Fibroblast of gingiva (primary cell): ENCODE results near the gene CAPN5.
A peak's percentile ranks its signal among the peaks of the same experiment; 100 is the strongest.

Experiments
- DNase-seq: peaks from one replicate; pipeline ENCODE4 v3.0.0-alpha.2; 2011; ENCODE audit warnings: low read depth

The CAPN5 gene

DNA sequence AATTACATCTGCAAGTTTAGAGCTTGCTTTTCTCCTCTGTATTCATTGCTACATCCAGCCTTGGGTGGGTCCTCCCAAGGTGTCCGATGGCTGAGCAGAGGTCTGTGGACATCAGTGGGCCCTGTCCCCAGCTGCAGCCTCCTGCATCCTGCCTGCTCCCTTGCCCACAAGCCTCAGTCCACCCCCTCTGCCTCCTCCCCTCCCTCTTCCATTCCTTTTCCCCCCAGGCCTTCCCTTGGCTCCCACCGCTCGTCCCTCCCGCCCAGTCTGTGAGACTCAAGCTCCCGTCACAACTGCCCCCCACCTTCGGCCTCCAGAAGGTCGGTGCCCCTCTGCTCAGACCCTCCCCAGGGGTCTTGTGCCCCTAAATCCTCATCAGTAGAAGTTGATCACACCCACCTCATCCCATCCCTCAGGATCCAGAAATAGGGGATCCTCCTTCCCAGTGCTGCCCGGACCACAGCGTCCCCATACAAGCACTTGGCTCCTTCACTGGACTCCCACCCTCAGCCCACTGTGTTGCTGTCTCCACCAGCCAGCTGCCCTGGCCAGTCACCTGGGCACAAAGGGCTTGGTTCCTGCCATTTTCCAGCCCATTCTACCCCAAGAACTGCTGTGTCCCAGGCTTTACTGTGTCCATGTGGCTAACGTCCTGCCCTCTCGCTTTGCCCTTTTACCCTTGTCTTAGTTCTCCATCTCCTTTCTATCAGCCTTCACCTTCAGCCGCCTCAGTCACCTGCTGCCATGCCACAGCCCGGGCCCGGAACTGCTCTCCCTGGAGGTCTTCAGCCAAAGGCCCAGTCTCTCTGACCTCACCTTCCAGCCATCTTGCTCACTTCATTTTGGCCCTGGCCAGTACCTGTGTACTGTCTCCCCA, 33.6 kb downstream of the CAPN5 start:
- no peak for DNase-seq

DNA sequence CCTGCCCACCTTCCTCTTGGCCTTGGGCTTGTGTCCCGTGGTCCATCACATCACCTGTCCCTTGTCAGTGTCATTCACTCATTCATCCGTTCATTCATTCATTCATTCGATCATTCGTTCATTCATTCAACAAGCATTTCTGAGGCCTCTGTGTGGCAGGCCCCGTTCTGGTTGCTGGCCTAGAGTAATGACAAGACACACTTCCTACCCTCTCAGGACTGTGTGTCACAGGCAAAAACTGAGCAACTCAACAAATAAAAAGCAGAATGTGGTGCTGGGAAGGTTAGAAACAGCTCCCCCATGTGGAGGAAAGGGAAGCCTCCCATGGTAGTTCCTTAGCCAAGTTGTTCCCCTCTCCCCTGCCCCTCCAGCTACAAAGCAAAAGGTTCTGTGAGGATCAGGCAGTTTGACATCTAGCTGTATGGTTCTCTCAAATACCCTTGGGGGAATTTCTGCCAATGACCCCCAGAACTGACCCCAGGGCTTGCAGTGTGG, 34.3 kb downstream of the CAPN5 start:
- no peak for DNase-seq

DNA sequence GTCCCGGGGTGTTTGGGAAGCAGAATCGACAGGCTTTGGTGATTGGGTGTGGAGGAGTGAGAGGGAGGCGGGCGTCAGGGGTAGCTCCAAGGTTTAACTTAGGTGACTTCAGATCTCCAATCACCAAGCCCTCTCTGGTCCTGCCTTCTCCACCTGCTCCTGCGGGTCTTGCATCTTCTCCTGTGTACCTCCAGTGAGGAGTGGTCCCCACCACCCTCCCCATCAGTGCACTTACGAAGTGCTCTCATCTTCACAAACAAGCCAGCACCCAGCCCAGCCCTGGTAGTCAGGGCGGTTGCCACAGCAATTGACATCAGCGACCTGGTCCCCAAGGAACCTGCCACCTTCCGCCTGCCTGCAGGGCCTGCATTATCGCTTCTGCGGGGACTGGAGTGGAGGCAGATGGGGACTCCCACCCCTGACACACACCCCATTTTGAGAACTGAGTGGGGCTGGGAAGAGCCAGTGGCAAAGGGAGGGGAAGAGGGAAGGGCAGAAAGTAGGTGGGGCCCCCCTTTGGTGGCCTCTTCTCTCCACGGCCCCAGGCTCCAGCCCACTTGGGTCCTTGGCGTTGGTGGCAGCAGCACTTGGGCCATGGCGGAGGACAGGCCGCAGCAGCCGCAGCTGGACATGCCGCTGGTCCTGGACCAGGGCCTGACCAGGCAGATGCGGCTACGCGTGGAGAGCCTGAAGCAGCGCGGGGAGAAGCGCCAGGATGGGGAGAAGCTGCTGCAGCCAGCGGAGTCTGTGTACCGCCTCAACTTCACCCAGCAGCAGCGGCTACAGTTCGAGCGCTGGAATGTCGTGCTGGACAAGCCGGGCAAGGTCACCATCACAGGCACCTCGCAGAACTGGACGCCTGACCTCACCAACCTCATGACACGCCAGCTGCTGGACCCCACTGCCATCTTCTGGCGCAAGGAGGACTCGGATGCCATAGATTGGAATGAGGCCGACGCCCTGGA, 35.8 kb downstream of the CAPN5 start, which contains the start of gene OMP:
Gene OMP, plus strand, starts transcription at position 595 of the 965 bp plus-strand sequence. Its CDS starts 0 bp downstream, at position 595.
- DNase-seq, result no peak

DNA sequence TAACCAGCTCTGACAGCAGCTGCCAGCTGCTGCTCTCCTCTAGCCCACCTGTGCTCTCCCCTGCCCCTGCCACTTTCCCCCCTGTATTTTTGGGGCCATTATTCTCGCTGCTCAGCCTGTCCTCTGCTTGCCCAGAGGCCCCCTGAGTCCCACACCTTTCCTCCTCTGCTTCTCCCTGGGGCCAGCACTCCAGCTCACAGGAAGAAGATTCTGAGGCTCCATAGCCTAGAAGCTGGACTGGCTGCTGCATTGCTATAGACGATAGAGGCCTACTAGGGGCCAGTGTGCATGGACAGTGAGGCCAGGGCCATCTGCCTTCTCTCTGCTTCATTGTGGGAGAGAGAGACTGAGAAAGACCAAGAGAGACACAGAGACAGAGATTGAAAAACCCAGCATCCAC, 36.5 kb downstream of the CAPN5 start:
- no peak for DNase-seq

DNA sequence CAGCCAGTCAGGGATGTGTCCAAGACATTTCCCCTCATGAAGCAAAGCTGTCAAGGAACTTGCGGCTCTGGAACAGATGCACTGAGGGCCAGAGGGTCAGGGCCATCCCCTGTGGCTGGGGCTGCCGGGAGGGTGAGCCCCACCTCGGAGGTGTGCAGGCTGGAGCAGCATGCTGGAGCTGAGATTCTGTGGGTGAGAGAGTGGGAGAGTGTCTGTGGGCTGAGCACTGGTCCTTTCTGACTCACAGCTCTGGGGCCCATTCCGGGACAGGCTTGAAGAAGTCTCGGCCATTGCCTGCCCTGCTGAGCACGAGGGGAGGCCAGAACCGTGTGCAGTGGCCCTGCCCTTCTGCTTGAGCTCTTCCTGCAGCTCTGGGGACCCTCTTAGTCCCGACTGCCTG, 38.0 kb downstream of the CAPN5 start:
- no peak for DNase-seq

DNA sequence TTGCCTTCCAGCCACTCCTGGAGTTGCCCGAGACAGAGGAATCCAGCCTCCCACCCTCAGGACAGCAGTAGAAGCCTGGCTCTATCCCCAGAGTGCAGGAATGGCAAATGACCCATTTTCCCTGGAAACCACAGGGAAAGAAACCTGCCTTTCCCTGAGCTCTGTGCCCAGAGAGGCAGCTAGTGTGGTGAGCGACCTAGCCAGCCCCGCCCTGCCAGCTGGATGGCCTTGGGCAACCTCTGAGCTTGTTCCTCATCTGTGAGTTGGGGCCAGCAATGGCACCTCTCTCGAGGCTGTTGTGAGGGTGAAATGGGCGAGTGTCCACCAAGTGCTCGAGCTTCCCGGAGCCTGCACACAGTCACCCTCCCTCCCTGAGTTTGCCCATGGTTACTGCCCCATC, 39.5 kb downstream of the CAPN5 start:
- no peak for DNase-seq

DNA sequence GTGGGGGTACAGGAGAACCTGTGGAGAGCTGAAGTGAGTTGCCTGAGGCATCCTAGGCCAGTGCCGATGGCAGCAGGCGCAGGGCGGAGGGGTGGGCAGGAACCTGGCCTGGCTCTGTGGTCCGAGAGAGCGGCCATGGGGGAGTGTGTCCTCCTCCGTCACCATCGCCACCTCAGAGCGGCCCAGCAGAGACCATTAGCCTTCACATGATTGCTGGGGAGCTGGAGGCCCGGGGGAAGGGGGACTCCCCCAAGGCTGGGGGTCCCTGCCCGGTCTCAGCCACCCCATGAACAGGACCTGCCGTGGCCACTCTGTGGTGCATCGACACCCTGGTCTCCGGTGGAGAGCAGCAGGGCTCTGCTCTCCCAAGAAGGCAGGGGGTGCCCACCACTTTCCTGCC, 40.0 kb downstream of the CAPN5 start:
- no peak for DNase-seq

DNA sequence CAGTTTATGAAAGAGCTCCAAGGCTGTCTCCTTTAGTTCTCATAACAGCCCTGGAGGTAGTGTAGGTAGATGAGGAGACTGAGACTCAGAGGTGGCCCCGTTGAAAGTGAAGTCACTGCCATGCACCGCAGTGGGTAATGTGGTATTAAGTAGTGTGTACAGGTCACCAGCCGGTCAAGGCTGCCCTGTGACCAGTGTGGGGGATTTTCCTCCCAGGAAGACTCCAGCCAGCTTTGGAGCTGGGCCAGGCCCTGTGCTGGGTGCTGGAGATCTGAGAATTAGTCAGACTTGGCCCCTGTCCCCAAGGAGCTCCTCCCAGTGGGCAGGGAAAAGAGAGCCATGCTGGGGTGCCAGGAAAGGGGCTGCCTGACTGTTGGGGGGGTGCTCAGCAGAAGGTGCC, 41.2 kb downstream of the CAPN5 start:
- peak; percentile 78 for DNase-seq

DNA sequence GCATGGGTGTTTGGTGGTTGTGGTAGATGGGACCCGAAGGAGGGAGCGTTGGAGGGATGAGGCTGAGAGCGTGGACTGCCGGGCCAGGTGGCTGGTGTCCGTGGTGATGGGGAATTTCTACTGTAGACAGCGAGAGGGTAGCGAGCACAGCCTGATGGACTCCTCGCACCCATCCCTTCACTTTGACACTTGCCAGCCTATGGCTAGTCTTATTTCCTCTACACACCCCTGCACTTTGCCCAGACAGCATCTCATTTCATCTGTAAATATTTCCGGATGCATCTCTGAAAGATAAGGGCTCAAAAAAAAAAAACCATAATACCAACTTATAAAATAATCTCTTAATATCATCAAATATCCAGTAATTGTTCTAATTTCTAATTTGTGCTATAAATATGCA, 41.7 kb downstream of the CAPN5 start:
- no peak for DNase-seq

DNA sequence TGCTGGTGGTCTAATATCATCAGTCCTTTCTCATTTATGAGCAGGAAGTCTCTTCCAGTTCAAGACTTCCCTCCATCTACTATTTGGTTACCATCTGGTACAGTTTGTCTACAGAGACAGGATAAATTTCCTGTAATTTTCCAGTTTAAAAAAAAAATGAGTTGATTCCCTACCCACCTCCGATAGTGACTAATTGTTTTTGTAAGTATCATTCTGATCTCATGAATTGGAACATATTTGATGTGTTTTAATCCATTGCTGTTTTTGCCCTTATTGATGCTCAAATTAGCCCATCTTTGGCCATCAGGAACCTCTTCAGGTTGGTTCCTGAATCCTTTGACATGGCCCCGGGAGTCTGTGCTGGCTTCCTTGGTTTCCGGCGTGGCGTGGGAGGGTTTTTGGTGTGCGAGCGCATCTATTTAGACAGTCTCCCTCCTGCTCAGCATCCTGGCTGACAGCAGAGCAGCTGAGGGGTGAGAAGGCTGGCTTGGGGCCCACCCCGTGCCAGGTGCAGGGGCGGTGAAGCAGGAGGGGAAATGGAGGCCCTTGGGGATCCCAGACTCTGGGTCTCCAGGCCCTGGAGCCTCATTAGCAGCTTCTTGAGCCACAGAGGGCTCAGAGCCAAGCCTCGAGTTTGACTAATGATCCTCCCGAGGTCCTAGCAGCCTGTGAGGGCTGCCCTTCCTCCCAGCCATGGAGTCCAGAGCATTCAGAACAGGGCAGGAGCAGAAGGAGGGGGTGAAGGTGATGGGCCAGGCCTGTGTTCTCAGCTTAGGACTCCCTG, 42.7 kb downstream of the CAPN5 start:
- no peak for DNase-seq

DNA sequence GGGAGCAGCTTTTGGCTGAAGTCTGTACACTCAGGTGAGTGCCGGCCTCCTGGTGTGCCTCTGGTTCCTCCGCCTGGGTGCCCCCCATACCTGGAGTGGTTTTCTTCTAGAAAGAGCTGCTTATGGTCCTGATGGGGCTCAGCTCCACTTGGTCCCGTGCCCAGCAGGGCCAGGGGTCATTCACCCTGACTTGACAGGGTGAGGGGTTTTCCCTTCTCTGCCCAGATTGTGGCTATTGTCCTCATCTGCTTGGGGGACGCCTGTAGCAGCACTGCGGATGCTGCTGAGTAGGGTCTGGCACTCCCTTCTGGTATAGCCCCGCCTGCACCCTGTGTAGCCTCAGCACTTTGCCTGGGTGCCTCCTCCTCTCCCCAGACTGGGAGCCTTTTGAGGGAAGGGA, 44.1 kb downstream of the CAPN5 start:
- DNase-seq, result no peak

DNA sequence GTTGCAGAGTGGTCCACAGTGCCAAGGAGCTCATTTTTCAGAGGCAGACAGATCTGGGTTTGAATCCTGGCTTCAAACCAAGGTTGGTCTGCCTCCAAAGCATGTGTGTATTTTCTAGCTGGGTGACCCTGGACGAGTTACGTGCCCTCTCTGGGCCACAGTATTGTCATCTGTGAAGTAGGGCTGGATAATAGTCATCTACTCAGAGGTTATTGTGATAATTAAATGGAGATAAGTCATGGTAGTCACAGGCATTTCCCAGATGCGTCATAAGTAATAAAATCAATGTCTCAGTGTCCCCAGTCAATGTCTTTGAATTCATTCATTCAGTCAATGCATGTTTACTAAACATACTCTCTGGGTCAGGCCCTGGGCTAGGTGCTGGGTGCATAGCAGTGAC, 44.5 kb downstream of the CAPN5 start:
- no peak for DNase-seq

DNA sequence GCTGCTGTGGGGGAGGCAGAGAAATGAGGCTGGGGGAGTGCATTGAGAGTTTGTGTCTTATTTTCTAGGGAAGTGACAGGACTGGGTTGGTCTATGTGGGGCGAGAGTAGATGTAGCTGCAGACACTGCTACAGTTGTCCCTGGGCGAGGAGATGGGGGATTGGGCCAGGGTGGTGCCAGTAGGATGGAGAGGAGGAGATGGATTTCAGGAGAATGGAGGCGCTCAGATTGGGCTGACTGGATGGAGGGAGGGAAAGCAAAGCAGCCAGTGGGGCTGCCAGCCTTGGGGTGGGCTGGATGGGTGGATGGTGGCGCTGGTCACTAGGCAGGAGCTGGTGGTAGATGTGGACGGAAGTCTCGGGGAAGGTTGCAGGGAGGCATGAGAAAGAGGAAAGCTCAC, 45.2 kb downstream of the CAPN5 start:
- no peak for DNase-seq

DNA sequence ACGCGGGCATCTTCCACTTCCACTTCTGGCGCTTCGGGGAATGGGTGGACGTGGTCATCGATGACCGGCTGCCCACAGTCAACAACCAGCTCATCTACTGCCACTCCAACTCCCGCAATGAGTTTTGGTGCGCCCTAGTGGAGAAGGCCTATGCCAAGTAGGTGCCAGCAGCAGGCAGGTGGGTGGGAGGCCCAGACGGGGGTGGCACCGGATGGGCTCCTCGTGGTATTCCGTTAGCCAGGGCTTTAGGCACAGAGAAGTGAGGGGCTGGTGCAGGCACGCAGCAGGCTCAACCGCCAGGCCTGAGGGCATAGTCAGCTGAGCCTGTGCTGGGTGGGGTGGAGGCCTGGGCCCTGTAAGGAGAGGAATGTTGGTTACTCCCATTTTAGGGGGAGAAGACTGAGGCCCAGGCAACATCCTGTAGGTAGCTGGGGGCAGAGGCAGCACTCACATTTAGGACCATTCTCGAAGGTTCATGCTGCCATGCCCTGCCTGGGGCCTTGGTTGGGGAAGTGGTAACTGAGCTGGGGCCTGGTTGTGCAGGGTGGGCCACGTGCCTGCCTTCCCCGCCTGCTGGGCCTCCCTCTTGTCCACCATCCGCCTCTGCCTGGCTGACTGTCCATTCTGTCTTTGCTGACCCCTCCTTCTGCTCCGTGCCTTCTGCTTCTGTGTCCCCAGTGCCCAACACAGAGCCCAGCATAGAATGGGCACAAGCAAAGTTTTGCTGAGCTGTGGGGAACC, 46.0 kb downstream of the CAPN5 start:
- no peak for DNase-seq

DNA sequence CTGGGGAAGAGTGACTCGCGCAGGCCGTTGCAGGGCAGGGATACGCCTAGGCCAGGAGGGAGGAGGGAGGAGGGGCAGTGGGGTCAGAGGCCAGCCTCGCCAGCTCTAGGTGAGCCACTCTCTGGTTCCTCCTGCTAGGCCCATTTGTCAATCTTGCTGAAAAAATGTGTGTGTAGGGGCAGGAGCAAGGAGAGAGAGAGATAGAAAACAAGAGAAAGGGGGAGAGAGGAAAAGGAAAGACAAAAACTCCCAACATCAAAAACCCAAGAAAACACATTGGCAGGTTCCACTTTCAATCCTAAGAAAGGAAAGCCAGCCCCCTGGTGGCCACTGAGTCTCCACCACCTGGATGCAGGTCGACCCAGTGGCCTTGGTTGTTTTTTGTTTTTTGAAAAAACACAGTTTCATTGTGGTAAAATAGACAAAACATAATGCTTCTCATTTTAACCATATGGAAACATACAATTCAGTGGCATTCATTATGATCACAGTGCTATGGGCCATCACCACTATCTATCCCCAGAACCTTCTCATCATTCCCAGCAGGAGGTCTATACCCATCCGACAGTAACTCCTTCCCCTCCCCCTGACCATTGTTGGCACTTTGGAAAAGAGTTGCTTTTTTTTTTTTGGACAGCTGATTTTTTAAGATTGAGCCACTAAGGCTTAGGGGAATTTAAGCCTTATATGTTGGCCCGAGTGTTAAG, 46.8 kb downstream of the CAPN5 start:
- DNase-seq, result no peak

DNA sequence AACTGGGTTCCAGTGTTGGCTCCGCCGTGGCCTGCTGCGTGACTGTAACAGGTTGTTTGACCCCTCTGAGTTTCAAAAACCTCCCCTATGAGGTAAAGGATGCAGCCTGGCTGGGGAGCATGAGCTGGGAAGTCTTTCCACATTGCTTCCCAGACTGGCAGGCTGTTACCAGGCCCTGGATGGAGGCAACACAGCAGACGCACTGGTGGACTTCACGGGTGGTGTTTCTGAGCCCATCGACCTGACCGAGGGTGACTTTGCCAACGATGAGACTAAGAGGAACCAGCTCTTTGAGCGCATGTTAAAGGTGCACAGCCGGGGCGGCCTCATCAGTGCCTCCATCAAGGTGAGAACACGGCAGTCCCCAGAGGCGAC, 47.3 kb downstream of the CAPN5 start:
- no peak for DNase-seq

DNA sequence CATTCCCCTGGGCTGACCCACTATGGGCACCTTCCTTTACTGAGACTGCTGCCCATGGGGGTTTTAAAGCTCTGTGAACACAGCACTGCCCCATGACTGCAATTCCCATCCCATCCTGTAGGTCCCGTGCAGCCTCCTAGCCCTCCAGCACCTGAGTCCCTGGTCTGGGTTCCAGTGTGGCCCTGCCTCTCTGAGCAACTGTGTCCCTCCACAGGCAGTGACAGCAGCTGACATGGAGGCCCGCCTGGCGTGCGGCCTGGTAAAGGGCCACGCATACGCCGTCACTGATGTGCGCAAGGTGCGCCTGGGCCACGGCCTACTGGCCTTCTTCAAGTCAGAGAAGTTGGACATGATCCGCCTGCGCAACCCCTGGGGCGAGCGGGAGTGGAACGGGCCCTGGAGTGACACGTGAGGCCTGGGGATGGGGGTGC, 48.4 kb downstream of the CAPN5 start:
- no peak for DNase-seq

DNA sequence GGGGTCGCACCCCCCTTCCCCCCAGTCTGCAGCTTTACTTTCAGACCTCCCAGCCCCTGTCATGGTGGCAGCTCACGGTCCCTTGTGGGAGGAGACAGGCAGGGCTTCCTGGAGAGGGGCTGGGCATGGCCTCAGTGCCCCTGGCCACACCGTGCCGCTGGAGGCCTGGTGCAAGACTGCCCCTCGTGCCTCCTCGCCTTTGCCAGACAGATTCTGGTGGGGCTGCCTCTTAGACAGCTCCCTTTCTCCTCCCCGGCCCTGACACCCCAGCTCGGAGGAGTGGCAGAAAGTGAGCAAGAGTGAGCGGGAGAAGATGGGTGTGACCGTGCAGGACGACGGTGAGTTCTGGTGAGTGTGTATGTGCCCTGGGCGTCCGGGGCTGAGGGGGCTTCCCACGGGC, 49.2 kb downstream of the CAPN5 start:
- DNase-seq, result no peak

DNA sequence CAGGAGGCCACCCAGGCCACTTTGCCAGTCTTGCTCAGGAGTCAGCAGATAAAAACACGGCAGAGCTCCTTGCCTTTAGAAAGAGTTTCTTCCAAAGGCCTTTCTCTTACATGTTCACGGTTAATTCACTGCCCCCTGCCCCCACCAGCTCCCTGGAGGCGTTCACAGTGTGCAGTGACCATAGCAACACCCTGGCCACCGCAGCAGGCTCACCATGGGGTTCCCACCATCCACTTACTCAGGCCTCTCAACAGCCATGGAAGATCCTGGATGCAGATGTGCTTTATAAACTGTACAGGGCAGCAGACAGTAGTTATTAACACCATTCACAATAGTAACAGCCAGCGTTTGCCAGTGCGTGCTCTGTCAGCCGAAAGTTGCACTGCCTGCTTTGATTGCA, 50.7 kb downstream of the CAPN5 start:
- no peak for DNase-seq

DNA sequence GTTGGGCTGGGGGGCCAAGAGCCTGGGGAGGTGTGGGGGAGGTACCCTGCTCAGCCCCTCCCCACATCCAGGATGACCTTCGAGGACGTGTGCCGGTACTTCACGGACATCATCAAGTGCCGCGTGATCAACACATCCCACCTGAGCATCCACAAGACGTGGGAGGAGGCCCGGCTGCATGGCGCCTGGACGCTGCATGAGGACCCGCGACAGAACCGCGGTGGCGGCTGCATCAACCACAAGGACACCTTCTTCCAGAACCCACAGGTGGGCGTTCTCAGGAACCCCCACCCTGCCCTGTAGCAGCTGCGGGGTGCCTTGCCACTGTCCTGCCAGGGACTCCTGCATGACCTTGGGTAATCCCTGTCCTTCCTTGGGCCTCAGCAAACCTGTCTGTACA, 51.3 kb downstream of the CAPN5 start:
- no peak for DNase-seq

DNA sequence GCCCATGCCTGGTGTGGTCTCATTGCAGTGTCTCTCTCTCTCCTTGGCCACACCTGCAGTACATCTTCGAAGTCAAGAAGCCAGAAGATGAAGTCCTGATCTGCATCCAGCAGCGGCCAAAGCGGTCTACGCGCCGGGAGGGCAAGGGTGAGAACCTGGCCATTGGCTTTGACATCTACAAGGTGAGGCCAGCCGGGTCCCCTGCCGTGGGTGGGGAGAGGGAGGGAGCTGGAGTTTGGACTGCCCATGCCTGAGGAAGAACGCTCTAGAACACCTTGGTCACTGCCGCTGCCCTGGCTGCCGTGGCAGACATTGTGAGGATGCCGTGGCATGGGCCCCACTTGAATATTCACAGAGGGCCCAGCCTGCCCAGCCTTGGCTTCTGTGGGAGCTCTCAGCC, 52.2 kb downstream of the CAPN5 start:
- no peak for DNase-seq
